ENCODE results near the gene PTGDR2. TPM values are rescaled to one million over a fixed set of nuclear protein-coding genes. Genes with fewer than 3 reads are reported as not detected.

Gene PTGDR2
- polyA plus RNA-seq, 2 of the 4 experiments (the other 2 are of a cell fraction), result 0.09 to 0.19 TPM

DNA sequence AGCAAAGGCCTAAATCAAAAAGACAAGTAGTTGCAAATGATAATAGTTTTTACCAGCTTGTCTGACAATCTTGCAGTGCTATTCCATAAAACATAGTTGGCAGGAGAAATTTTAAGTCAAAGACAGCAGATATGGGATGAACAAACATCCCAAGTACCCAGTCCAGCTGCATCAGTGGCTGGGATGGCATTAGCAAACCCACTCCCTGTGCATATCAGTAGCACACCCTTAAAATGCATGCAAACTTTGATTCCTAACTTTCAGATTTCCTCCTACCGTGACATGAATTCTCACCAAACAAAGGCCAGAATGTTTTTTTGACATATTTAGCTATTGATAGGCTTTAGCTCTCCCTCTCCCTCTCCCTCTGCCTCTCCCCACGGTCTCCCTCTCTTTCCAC, 41.6 kb downstream of the PTGDR2 start:
- DNase-seq (ENCODE audit: low read depth in 1 of 2, low spot score in 1 of 2) (no peak), ATAC-seq (no peak), FAIRE-seq (no peak)
- H3K27ac ChIP-seq, result no peak overlapping the region
- POLR2A ChIA-PET, result no interaction called here
- no peak overlapping the region for H3K4me3 ChIP-seq
- CTCF ChIA-PET, result interaction anchor here (1.2 to 1.3 kb wide), 2 partner anchors 17 to 38 kb away, joined by 4 to 7 read pairs; no protein-coding TSS in a partner anchor
- no peaks in the 10 kb centered on the region for H3K4me1 ChIP-seq
- TF ChIP-seq PHF8 (IDR thresholded peaks at IDR 0.05; ENCODE audit: borderline replicate concordance, low read depth) (no peak), RFX5 (IDR thresholded peaks at IDR 0.05) (no peak), HDAC2 (IDR thresholded peaks at IDR 0.05) (no peak), NPAS2 (CRISPR knock-in tag; IDR thresholded peaks at IDR 0.05; ENCODE audit: borderline replicate concordance) (no peak), ESRRA (IDR thresholded peaks at IDR 0.05; ENCODE audit: borderline replicate concordance, low read length) (no peak), HEYL (CRISPR knock-in tag; IDR thresholded peaks at IDR 0.05) (no peak), CBX2 (IDR thresholded peaks at IDR 0.05; ENCODE audit: borderline replicate concordance, low read depth) (no peak), RNF2 (IDR thresholded peaks at IDR 0.05; ENCODE audit: borderline replicate concordance, low read depth) (no peak), POLR2A (IDR thresholded peaks at IDR 0.05; ENCODE audit: low read length) (no peak), ZNF302 (CRISPR knock-in tag; IDR thresholded peaks at IDR 0.05) (no peak), CEBPB (IDR thresholded peaks at IDR 0.05) (no peak), SMC3 (IDR thresholded peaks at IDR 0.05) (no peak)
- TF ChIP-seq, protein P1, sequence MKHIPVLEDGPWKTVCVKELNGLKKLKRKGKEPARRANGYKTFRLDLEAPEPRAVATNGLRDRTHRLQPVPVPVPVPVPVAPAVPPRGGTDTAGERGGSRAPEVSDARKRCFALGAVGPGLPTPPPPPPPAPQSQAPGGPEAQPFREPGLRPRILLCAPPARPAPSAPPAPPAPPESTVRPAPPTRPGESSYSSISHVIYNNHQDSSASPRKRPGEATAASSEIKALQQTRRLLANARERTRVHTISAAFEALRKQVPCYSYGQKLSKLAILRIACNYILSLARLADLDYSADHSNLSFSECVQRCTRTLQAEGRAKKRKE (CRISPR knock-in tag; IDR thresholded peaks at IDR 0.05; ENCODE audit: low read depth), result no peak
- TF ChIP-seq, protein P2, sequence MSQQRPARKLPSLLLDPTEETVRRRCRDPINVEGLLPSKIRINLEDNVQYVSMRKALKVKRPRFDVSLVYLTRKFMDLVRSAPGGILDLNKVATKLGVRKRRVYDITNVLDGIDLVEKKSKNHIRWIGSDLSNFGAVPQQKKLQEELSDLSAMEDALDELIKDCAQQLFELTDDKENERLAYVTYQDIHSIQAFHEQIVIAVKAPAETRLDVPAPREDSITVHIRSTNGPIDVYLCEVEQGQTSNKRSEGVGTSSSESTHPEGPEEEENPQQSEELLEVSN (IDR thresholded peaks at IDR 0.05; ENCODE audit: borderline replicate concordance, low read depth), result no peak
- TF ChIP-seq, protein P3, sequence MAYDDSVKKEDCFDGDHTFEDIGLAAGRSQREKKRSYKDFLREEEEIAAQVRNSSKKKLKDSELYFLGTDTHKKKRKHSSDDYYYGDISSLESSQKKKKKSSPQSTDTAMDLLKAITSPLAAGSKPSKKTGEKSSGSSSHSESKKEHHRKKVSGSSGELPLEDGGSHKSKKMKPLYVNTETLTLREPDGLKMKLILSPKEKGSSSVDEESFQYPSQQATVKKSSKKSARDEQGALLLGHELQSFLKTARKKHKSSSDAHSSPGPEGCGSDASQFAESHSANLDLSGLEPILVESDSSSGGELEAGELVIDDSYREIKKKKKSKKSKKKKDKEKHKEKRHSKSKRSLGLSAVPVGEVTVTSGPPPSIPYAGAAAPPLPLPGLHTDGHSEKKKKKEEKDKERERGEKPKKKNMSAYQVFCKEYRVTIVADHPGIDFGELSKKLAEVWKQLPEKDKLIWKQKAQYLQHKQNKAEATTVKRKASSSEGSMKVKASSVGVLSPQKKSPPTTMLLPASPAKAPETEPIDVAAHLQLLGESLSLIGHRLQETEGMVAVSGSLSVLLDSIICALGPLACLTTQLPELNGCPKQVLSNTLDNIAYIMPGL (CRISPR knock-in tag; IDR thresholded peaks at IDR 0.05; ENCODE audit: borderline replicate concordance), result no peak
- TF ChIP-seq, protein P4, sequence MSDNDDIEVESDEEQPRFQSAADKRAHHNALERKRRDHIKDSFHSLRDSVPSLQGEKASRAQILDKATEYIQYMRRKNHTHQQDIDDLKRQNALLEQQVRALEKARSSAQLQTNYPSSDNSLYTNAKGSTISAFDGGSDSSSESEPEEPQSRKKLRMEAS (IDR thresholded peaks at IDR 0.05), result no peak
- WGBS (ENCODE audit: missing lambda C conversion rate), result 34% methylated on average over 2 of the region's 2 CpGs
- H3K9me3 ChIP-seq, result peaks cover 15% of the 10 kb centered on the region
- no peak overlapping the region for H3K4me2 ChIP-seq

DNA sequence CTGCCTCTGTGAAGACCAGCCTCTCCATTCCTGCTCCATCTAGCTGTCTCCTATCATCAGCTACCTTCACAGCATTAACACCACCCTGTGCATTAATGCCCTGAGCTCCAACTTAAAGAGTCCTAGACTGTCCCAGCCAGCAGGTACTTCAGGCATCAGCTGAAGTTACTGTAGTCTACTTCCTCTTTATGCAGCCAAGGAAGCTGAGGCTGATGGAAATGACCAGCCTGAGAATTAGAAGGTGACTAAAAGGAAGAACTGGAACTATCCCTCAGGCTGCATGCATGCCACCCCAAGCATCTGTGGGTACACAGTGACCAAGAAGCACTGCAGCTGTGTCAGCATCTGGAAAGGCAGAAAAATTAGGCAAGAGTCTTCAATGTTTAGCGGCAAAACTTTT, 42.4 kb downstream of the PTGDR2 start:
- POLR2A ChIA-PET, result no interaction called here
- H3K9me3 ChIP-seq, result peaks cover 15% of the 10 kb centered on the region
- ATAC-seq (no peak), DNase-seq (ENCODE audit: low read depth in 1 of 2, low spot score in 1 of 2) (no peak), FAIRE-seq (no peak)
- 73% methylated on average over 1 of the region's 1 CpG for WGBS (ENCODE audit: missing lambda C conversion rate)
- no peak overlapping the region for H3K27ac ChIP-seq
- H3K4me3 ChIP-seq, result no peak overlapping the region
- no peak overlapping the region for H3K4me2 ChIP-seq
- CTCF ChIA-PET, result interaction anchor here (0.8 to 1.3 kb wide), 3 partner anchors 18 to 37 kb away, joined by 3 to 7 read pairs (median 4); no protein-coding TSS in a partner anchor
- no peaks in the 10 kb centered on the region for H3K4me1 ChIP-seq
- TF ChIP-seq ZNF302 (CRISPR knock-in tag; IDR thresholded peaks at IDR 0.05) (no peak), CHD2 (IDR thresholded peaks at IDR 0.05; ENCODE audit: low read length, partially characterized antibody) (no peak), ZSCAN20 (CRISPR knock-in tag; IDR thresholded peaks at IDR 0.05) (no peak), EP300 (IDR thresholded peaks at IDR 0.05) (no peak), SMC3 (IDR thresholded peaks at IDR 0.05) (no peak), CEBPB (IDR thresholded peaks at IDR 0.05) (no peak), EHF (CRISPR knock-in tag; IDR thresholded peaks at IDR 0.05) (no peak), JUNB (IDR thresholded peaks at IDR 0.05) (no peak), MYC (IDR thresholded peaks at IDR 0.05; ENCODE audit: borderline replicate concordance, low read length) (no peak), CBX8 (IDR thresholded peaks at IDR 0.05) (no peak), RFX5 (IDR thresholded peaks at IDR 0.05) (no peak), PHF8 (IDR thresholded peaks at IDR 0.05; ENCODE audit: borderline replicate concordance, low read depth) (no peak), GATA3 (IDR thresholded peaks at IDR 0.05; ENCODE audit: borderline replicate concordance) (no peak), TFCP2L1 (CRISPR knock-in tag; IDR thresholded peaks at IDR 0.05) (no peak), FOXS1 (CRISPR knock-in tag; IDR thresholded peaks at IDR 0.05) (no peak), FOSB (CRISPR knock-in tag; IDR thresholded peaks at IDR 0.05) (no peak)
- TF ChIP-seq, protein P2 (IDR thresholded peaks at IDR 0.05; ENCODE audit: borderline replicate concordance, low read depth), result no peak
- TF ChIP-seq, protein P4 (IDR thresholded peaks at IDR 0.05), result no peak
- TF ChIP-seq, protein P5, sequence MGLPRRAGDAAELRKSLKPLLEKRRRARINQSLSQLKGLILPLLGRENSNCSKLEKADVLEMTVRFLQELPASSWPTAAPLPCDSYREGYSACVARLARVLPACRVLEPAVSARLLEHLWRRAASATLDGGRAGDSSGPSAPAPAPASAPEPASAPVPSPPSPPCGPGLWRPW (IDR thresholded peaks at IDR 0.05), result no peak
